Endothelial cell of umbilical vein (primary cell): Measurements from ENCODE around the gene MRTFA. TPM values are rescaled to one million over a fixed set of nuclear protein-coding genes. Genes with fewer than 3 reads are reported as not detected.

ENCODE experiments used
- BruUV-seq: library from RNA; stranded (reverse); fragments of 400-500 nt; replicated peaks from 2 replicates; lab custom pipeline; 2021; lab: Mats Ljungman, UMichigan
- CTCF ChIA-PET: fragments of 300-600, 350-600 bp; sonication (Branson Sonifier 250); formaldehyde crosslinking; loops from one replicate; lab custom pipeline; 2021; ENCODE audit warnings: antibody characterized with exemption, inconsistent platforms; lab: Charles Lee
- POLR2A ChIA-PET: fragments of 300-600, 350-600 bp; sonication (Branson Sonifier 250); formaldehyde crosslinking; loops from one replicate; lab custom pipeline; 2021; ENCODE audit warnings: antibody characterized with exemption, inconsistent platforms; lab: Charles Lee
- DNase-seq: peaks from one replicate; pipeline ENCODE4 v3.0.0-alpha.2; 2011; ENCODE audit warnings: low read depth, low spot score
- FAIRE-seq: peaks from 2 replicates; lab custom pipeline; 2011; peaks lifted over from hg19 to GRCh38; lab: Jason Lieb, UNC
- H2AFZ ChIP-seq: 2 replicates; pipeline ENCODE4 v1.6.0; 2012; ENCODE audit warnings: low read depth, low read length, control low read depth, inconsistent platforms
- H3K27ac ChIP-seq: 2 replicates; pipeline ENCODE4 v1.5.1; 2011; ENCODE audit warnings: low read depth, mild to moderate bottlenecking, control low read depth, low read length, moderate library complexity; ENCODE audit not compliant: insufficient read depth
- H3K27me3 ChIP-seq, 2 experiments: 2 replicates each; pipeline versions ENCODE4 v1.6.0 to v1.6.1; 2011; ENCODE audit warnings: low read length in 2 of 2, mixed read lengths in 1 of 2; ENCODE audit not compliant: control insufficient read depth in 2 of 2, insufficient read depth in 2 of 2
- H3K36me3 ChIP-seq, 2 experiments: 2 replicates in 1 of 2; 3 replicates in 1 of 2; pipeline ENCODE4 v1.5.1; 2011; ENCODE audit warnings: low read length in 2 of 2, mild to moderate bottlenecking in 1 of 2, moderate library complexity in 1 of 2; ENCODE audit not compliant: control insufficient read depth in 2 of 2, insufficient read depth in 2 of 2; ENCODE audit errors: extremely low read depth in 1 of 2
- H3K4me1 ChIP-seq: 3 replicates; pipeline ENCODE4 v1.5.1; 2011; ENCODE audit warnings: mild to moderate bottlenecking, low read length; ENCODE audit not compliant: control insufficient read depth, insufficient read depth; ENCODE audit errors: extremely low read depth
- H3K4me2 ChIP-seq: 2 replicates; pipeline ENCODE4 v1.6.1; 2011; ENCODE audit warnings: low read length, control low read depth, mixed read lengths; ENCODE audit not compliant: insufficient read depth
- H3K4me3 ChIP-seq, 3 experiments: fragments of 200-600 bp in 1 of 3; sonication (generic), shearing (Covaris generic) in 1 of 3; replicated peaks in 1 of 3; 2 replicates each; pipeline ENCODE4 v1.5.1; 2011 to 2016; ENCODE audit warnings: control low read depth in 3 of 3, low read length in 3 of 3, mild to moderate bottlenecking in 2 of 3, inconsistent platforms in 1 of 3, low read depth in 1 of 3, moderate library complexity in 1 of 3; ENCODE audit not compliant: insufficient read depth in 1 of 3
- H3K79me2 ChIP-seq: 2 replicates; pipeline ENCODE4 v1.6.0; 2012; ENCODE audit warnings: low read length, inconsistent platforms; ENCODE audit not compliant: control insufficient read depth, insufficient read depth
- H3K9ac ChIP-seq: replicated peaks from 2 replicates; pipeline ENCODE3; 2011; ENCODE audit warnings: low read length, control low read depth; ENCODE audit not compliant: insufficient read depth; ENCODE audit errors: extremely low read depth
- H3K9me1 ChIP-seq: replicated peaks from 3 replicates; pipeline ENCODE4 v1.6.0; 2011; ENCODE audit warnings: mild to moderate bottlenecking, low read length; ENCODE audit not compliant: control insufficient read depth, insufficient read depth; ENCODE audit errors: extremely low read depth
- H3K9me3 ChIP-seq: replicated peaks from 2 replicates; pipeline ENCODE4 v1.5.1; 2012; ENCODE audit warnings: low read length, inconsistent platforms; ENCODE audit not compliant: control insufficient read depth, insufficient read depth
- H4K20me1 ChIP-seq: replicated peaks from 2 replicates; pipeline ENCODE3; 2011; ENCODE audit warnings: mild to moderate bottlenecking, low read length; ENCODE audit not compliant: control insufficient read depth, insufficient read depth; ENCODE audit errors: extremely low read depth
- EZH2 ChIP-seq: IDR thresholded peaks from 2 replicates; pipeline ENCODE4 v1.6.1; 2012; ENCODE audit warnings: borderline replicate concordance, low read depth, mild to moderate bottlenecking, moderate library complexity, low read length, inconsistent platforms; ENCODE audit not compliant: severe bottlenecking
- FOS ChIP-seq: IDR thresholded peaks from 2 replicates; pipeline ENCODE4 v1.6.1; 2011; ENCODE audit warnings: mild to moderate bottlenecking, low read length, moderate library complexity, borderline replicate concordance; ENCODE audit not compliant: insufficient read depth
- GATA2 ChIP-seq: IDR thresholded peaks from 2 replicates; pipeline ENCODE4 v1.7.0; 2011; ENCODE audit warnings: low read depth, mild to moderate bottlenecking, moderate library complexity, mixed read lengths, low read length; ENCODE audit not compliant: insufficient read length, insufficient read depth
- JUN ChIP-seq: IDR thresholded peaks from 2 replicates; pipeline ENCODE4 v1.6.1; 2011; ENCODE audit warnings: borderline replicate concordance, low read depth; ENCODE audit not compliant: insufficient read length, insufficient read depth
- MAX ChIP-seq: IDR thresholded peaks from 2 replicates; pipeline ENCODE4 v1.6.1; 2011; ENCODE audit not compliant: insufficient read depth, insufficient read length
- MYC ChIP-seq: IDR thresholded peaks from one replicate; pipeline ENCODE4 v1.6.1; 2011; ENCODE audit warnings: mild to moderate bottlenecking, low read depth, low read length
- POLR2A ChIP-seq: IDR thresholded peaks from 2 replicates; pipeline ENCODE4 v1.6.1; 2012; ENCODE audit warnings: low read depth, mild to moderate bottlenecking, control low read depth, low read length
- POLR2AphosphoS5 ChIP-seq: IDR thresholded peaks from 2 replicates; pipeline ENCODE4 v1.6.1; 2012; ENCODE audit warnings: low read depth, mild to moderate bottlenecking, control low read depth, low read length, moderate library complexity; ENCODE audit not compliant: insufficient read depth
- dilution Hi-C: fragments of 300-500 bp; cut with MboI; formaldehyde crosslinking; loops from one replicate; pipeline ENCODE4 v1.15.0; 2019; ENCODE audit warnings: low sequenced_read_pairs; ENCODE audit not compliant: extremely low pct_ligation_motif_present
- intact Hi-C: fragments of 100-400 bp; cut with micrococcal nuclease; formaldehyde crosslinking; loops from one replicate; pipeline ENCODE4 v1.10.0; 2022
- polyA plus RNA-seq, 4 experiments: library from polyadenylated mRNA; depleted of rRNA in 3 of 4; stranded (reverse) in 3 of 4; unstranded in 1 of 4; fragments of >200 nt; gene quantifications; 2 replicates each; pipeline versions ENCODE4 v1.2.1 to v1.2.3, GENCODE V29; 2011 to 2012; ENCODE audit warnings: missing spikeins in 1 of 4
- total RNA-seq: library from RNA; stranded (reverse); gene quantifications from 2 replicates; pipeline ENCODE4 v1.2.3, GENCODE V29; 2021
- TF ChIP-seq, protein P1 (sequence below), 2 donors: IDR thresholded peaks; 1 replicate in 1 of 2; 2 replicates in 1 of 2; pipeline ENCODE4 v1.5.1; 2011; ENCODE audit warnings: low read length in 2 of 2, mild to moderate bottlenecking in 2 of 2, moderate library complexity in 2 of 2, control low read depth in 1 of 2, inconsistent platforms in 1 of 2, low read depth in 1 of 2; ENCODE audit not compliant: insufficient read depth in 1 of 2; ENCODE audit errors: extremely low read depth in 1 of 2

The MRTFA gene
- total and polyA plus RNA-seq, 2 donors (not counting 3 experiments of a cell fraction or from before 2014, with no cell fraction given) = 13.6 to 44.1 TPM

GRCh38 chr22:40403651-40404050, 232.9 kb downstream of the MRTFA start:
- TF ChIP-seq, protein P1, sequence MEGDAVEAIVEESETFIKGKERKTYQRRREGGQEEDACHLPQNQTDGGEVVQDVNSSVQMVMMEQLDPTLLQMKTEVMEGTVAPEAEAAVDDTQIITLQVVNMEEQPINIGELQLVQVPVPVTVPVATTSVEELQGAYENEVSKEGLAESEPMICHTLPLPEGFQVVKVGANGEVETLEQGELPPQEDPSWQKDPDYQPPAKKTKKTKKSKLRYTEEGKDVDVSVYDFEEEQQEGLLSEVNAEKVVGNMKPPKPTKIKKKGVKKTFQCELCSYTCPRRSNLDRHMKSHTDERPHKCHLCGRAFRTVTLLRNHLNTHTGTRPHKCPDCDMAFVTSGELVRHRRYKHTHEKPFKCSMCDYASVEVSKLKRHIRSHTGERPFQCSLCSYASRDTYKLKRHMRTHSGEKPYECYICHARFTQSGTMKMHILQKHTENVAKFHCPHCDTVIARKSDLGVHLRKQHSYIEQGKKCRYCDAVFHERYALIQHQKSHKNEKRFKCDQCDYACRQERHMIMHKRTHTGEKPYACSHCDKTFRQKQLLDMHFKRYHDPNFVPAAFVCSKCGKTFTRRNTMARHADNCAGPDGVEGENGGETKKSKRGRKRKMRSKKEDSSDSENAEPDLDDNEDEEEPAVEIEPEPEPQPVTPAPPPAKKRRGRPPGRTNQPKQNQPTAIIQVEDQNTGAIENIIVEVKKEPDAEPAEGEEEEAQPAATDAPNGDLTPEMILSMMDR (IDR thresholded peaks at IDR 0.05; ENCODE audit: extremely low read depth in 1 of 2, insufficient read depth in 1 of 2, low read depth in 1 of 2, low read length in 2 of 2) = no peak
- TF ChIP-seq POLR2AphosphoS5 = no peak
- no peak for TF ChIP-seq POLR2A
- TF ChIP-seq EZH2 = no peak
- no peak for TF ChIP-seq GATA2
- TF ChIP-seq MAX = no peak
- no peak for TF ChIP-seq JUN
- no peak for TF ChIP-seq FOS
- no peak for TF ChIP-seq MYC
- H3K79me2 ChIP-seq = no peaks in the 10 kb centered on the region
- H3K9me1 ChIP-seq = no peaks in the 10 kb centered on the region
- intact Hi-C loops (no loop called here), dilution Hi-C loops (no loop called here)
- H3K27me3 ChIP-seq = no peaks in the 10 kb centered on the region
- DNase-seq (no peak), FAIRE-seq (no peak)
- H3K4me1 ChIP-seq = no peaks in the 10 kb centered on the region
- no peak overlapping the region for H2AFZ ChIP-seq
- no peaks in the 10 kb centered on the region for H3K9me3 ChIP-seq
- no peak overlapping the region for H3K9ac ChIP-seq
- BruUV-seq = no TSS peak
- ChIA-PET POLR2A (no interaction called here), CTCF (interaction anchor here (1.2 kb wide), 1 partner anchor 11 kb away, joined by 3 read pairs; no protein-coding TSS in a partner anchor)
- peaks cover 4 to 43% of the 10 kb centered on the region in 2 experiments for H3K36me3 ChIP-seq
- no peak overlapping the region for H3K4me2 ChIP-seq
- no peak overlapping the region for H3K27ac ChIP-seq
- H3K4me3 ChIP-seq = no peak overlapping the region
- no peaks in the 10 kb centered on the region for H4K20me1 ChIP-seq
